ENCODE measurements around the gene MAP4K4. TPM values are rescaled to one million over a fixed set of nuclear protein-coding genes. Genes with fewer than 3 reads are reported as not detected.

MAP4K4 gene
- total and polyA plus RNA-seq, 2 of the 13 experiments (the other 11 are each of a cell fraction or from before 2014, with no cell fraction given): 105 to 264 TPM

GRCh38 chr2:101697124-101698013 is at the start of gene MAP4K4 (continued):
- TF ChIP-seq ZNF746 (CRISPR knock-in tag; IDR thresholded peaks at IDR 0.05): peak; percentile 54; the same call in 1 of the 2 replicates
- TF ChIP-seq AGO1 (IDR thresholded peaks at IDR 0.05; ENCODE audit: low read depth, low read length, poor library complexity, severe bottlenecking): peak; percentile 69
- TF ChIP-seq KAT7 (CRISPR knock-in tag; IDR thresholded peaks at IDR 0.05; ENCODE audit: borderline replicate concordance): peak; percentile 62; the same call in 1 of the 2 replicates
- TF ChIP-seq ARNT2 (CRISPR knock-in tag; IDR thresholded peaks at IDR 0.05; ENCODE audit: low read depth): peak; percentile 89
- TF ChIP-seq MTA1 (CRISPR knock-in tag; IDR thresholded peaks at IDR 0.05; ENCODE audit: borderline replicate concordance): peak; percentile 72; the same call in 1 of the 2 replicates
- TF ChIP-seq CBX5 (CRISPR knock-in tag; IDR thresholded peaks at IDR 0.05; ENCODE audit: borderline replicate concordance): peak; percentile 14; the same call in 1 of the 2 replicates
- peak; percentile 52; the same call in 1 of the 2 replicates for TF ChIP-seq ESRRA (CRISPR knock-in tag; IDR thresholded peaks at IDR 0.05; ENCODE audit: low read depth)
- no peak for TF ChIP-seq SETDB1 (CRISPR knock-in tag; IDR thresholded peaks at IDR 0.05; ENCODE audit: borderline replicate concordance)
- peak; percentile 86 for TF ChIP-seq RAD21 (CRISPR knock-in tag; IDR thresholded peaks at IDR 0.05)
- peak; percentile 54 for TF ChIP-seq ARID5B (CRISPR knock-in tag; IDR thresholded peaks at IDR 0.05)
- TF ChIP-seq RARG (CRISPR knock-in tag; IDR thresholded peaks at IDR 0.05; ENCODE audit: low read depth): no peak
- no peak for TF ChIP-seq ZNF605 (CRISPR knock-in tag; IDR thresholded peaks at IDR 0.05)
- TF ChIP-seq ZBTB25 (CRISPR knock-in tag; IDR thresholded peaks at IDR 0.05): peak; percentile 76; the same call in 1 of the 2 replicates
- no peak for TF ChIP-seq ZNF629 (CRISPR knock-in tag; conservative IDR thresholded peaks at IDR 0.05)
- TF ChIP-seq CCDC6 (CRISPR knock-in tag; IDR thresholded peaks at IDR 0.05): peak; percentile 86
- TF ChIP-seq GMEB2 (CRISPR knock-in tag; IDR thresholded peaks at IDR 0.05; ENCODE audit: low read depth): no peak
- TF ChIP-seq ZNF781 (CRISPR knock-in tag; IDR thresholded peaks at IDR 0.05; ENCODE audit: borderline replicate concordance, not compliant biosample characterization): no peak
- peak; percentile 60; the same call in 1 of the 2 replicates for TF ChIP-seq ZBTB7A (CRISPR knock-in tag; IDR thresholded peaks at IDR 0.05)
- peak; percentile 37; the same call in 1 of the 2 replicates for TF ChIP-seq ZNF367 (CRISPR knock-in tag; IDR thresholded peaks at IDR 0.05; ENCODE audit: borderline replicate concordance)
- 0 out of 2 replicates have a peak, but pooled peaks have one; percentile 34 for TF ChIP-seq ZNF761 (CRISPR knock-in tag; conservative IDR thresholded peaks at IDR 0.05)
- TF ChIP-seq ZSCAN25 (CRISPR knock-in tag; IDR thresholded peaks at IDR 0.05): peak; percentile 71; the same call in 1 of the 2 replicates
